GM21723 (cell line): ENCODE data around the gene FEM1B.
A peak's percentile ranks its signal among the peaks of the same experiment; 100 is the strongest.

Source experiments
- ATAC-seq: cut with Tn5 transposase; IDR thresholded peaks from one replicate; pipeline ENCODE4 v1.9.1; 2021; ENCODE audit warnings: mild to moderate bottlenecking, moderate library complexity; ENCODE audit not compliant: unreplicated experiment

FEM1B gene

GRCh38 chr15:68284616-68285258 is 7.2 kb downstream of the FEM1B start:
- ATAC-seq = no peak

GRCh38 chr15:68285259-68285980 is 7.9 kb downstream of the FEM1B start:
- ATAC-seq = no peak

GRCh38 chr15:68286256-68286655 is 8.7 kb downstream of the FEM1B start:
- no peak for ATAC-seq

GRCh38 chr15:68289057-68289456 is 11.5 kb downstream of the FEM1B start:
- ATAC-seq = no peak

GRCh38 chr15:68289621-68290352 is 12.2 kb downstream of the FEM1B start:
- ATAC-seq = no peak

GRCh38 chr15:68290715-68291114 is 13.2 kb downstream of the FEM1B start:
- ATAC-seq = no peak

- ATAC-seq = no peak
Measured at GRCh38 chr15:68292157-68292781, 14.7 kb downstream of the FEM1B start.

GRCh38 chr15:68292967-68293366 is 15.4 kb downstream of the FEM1B start:
- ATAC-seq = no peak

- ATAC-seq = no peak
Measured at GRCh38 chr15:68295014-68295805, 17.7 kb downstream of the FEM1B start.

- no peak for ATAC-seq
Measured at GRCh38 chr15:68298336-68298735, 20.8 kb downstream of the FEM1B start.

- ATAC-seq = peak; percentile 88
Measured at GRCh38 chr15:68298882-68299381, 21.4 kb downstream of the FEM1B start.

GRCh38 chr15:68299436-68299835 is 21.9 kb downstream of the FEM1B start:
- peak; percentile 9 for ATAC-seq

- no peak for ATAC-seq
Measured at GRCh38 chr15:68300115-68300940, 22.8 kb downstream of the FEM1B start.

- no peak for ATAC-seq
Measured at GRCh38 chr15:68301301-68301700, 23.8 kb downstream of the FEM1B start.

- ATAC-seq = no peak
Measured at GRCh38 chr15:68302729-68303128, 25.2 kb downstream of the FEM1B start.

- ATAC-seq = no peak
Measured at GRCh38 chr15:68303134-68303533, 25.6 kb downstream of the FEM1B start.

- ATAC-seq = no peak
Measured at GRCh38 chr15:68303560-68304436, 26.3 kb downstream of the FEM1B start.

GRCh38 chr15:68304589-68305337 is 27.2 kb downstream of the FEM1B start:
- ATAC-seq = no peak
